NCI-H1092 (cell line): Measurements from ENCODE around the gene POP5.
"Not testable (repeated sequence)": the region's sequence is repeated elsewhere in the genome, so short reads cannot be mapped to it uniquely, and the experiment has no call there.

ENCODE experiments used
- DNase-seq: peaks from one replicate; lab custom pipeline; 2025; lab: John Stamatoyannopoulos, UW

Gene POP5, protein sequence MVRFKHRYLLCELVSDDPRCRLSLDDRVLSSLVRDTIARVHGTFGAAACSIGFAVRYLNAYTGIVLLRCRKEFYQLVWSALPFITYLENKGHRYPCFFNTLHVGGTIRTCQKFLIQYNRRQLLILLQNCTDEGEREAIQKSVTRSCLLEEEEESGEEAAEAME

DNA sequence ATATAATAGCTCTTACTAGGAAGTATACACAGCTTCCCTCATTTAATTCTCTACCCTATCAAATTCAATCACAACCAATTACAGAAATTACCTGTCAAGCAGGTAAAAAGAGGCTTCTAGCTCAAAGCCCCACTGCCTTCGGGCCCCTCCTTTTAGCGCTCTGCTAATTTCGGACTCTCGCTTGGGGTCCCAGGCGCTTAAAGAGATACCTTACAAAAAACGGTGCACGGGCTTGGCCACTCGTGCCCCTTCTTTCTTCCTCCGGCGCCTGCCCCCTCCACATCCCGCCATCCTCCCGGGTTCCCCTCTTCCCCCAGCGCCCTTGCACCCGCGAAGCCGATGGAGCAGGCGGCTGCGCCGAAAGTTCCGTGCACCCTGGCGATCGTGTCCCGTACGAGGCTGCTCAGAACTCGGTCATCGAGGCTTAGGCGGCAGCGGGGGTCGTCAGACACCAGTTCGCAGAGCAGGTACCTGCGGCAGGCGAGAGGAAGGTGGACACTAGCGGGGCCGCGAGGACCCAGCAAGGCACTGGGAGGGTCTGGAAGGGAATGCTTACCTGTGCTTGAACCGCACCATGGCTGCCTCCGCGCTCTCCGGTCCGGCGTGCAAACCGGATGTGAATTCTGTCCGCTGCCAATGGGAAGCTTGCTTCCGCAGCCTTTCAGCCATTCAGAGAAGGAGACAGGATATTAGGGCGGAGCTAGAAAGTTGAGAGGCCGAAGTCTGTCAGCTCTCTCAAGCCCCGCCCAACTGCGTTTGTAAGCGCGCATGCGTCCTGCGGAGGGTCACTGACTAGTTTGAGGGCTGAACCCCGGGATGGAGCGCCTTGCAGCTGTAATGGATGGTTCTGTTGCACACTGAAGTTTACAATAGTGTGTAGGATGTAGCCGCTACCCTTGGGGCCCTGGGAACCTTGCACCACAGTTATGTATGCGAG lies at the start of gene POP5:
Gene POP5, minus strand, starts transcription at position 616 of the 937 bp plus-strand sequence. Its CDS starts 40 bp downstream, at position 576.
- DNase-seq = peak; percentile 95

DNA sequence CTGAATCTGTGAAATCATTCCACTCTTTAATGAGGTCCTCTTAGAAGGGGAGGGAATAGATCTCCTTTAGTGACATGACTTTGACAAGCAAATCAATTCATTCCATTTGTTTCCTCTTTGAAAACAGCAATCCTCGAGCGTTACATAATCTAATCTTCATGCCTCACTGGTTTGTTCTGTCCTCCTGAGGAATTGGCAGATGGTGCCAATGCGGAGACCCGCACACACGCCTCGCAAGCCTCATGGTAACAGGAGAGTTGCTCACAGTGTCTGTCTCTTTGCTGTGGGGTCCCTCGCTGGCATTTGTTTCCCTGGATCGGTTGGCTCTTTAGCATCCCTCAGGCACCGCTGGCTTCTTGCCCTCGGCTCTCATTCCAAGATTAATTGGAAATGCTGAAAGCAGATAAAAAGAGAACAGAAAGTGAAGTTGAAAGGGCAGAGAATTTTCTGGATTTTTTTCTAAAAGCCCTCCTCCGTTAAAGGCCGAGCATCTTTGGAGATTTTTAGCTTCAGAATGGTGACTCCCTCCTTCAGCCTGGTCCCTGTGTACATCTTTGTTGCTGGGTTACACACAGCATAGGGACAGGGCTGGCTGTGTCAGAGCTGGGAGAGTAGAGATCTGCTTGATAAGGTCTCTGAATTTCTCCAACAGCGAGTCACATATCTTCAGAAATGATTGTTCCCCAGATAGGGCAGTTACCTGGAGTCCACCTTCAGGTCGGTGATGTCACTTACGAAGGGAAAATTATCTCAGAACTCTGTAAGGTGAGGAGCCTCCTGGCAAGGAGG lies 49.1 kb upstream of the POP5 start:
- no peak for DNase-seq

DNA sequence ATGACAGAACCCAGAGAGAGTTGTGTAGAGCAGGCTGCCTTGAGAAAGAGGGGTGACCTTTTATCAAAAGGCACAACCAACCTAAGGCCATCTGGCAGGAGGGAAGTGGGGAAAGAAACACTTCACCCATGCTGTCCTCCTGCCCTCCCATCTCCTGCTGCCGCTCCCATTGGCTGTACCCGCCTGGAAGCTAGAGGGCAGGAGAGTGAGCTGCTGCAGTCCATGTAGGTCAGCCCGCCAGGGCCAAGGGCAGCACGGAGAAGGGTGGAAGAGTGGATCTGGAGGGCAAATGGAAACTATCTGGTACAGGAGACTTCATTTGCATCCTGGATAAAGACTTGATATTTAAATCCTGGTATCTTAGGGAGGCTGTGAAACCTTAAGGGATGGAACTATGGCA lies 47.7 kb upstream of the POP5 start:
- no peak for DNase-seq

DNA sequence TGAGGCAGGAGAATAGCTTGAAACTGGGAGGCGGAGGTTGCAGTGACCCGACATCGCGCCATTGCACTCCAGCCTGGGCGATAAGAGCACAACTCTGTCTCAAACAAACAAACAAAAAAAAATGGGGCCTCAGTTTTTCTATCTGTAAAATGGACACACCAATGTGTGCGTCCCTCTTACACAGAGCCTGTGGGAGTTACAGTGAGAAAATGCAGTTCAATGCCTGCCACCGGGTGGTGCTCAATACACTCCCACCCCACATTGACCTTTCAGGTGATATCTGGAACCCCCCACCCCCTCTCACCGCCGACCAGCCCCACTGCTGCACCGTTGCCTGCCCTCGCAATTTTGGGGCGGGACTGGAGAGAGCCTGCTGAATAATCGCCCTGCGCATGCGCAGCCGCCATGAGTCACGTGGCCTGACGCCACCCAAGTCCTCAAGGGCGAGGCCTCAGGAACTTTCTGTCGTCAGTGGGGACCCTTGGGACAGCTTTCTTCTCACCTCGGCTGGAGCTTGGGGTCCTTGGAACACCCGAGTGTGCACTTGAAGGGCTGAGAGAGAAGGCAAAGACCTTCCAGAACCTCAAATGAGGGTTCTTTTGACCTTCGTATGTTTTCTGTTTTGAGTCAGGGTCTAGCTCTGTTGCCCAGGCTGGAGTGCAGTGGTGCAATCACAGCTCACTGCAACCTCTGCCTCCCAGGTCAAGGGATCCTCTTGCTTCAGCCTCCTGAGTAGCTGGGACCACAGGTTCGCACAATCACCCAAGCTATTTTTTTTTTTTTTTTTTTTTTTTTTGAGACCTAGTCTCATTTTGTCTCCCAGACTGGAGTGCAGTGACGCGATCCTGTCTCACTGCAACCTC lies 44.6 kb upstream of the POP5 start:
- DNase-seq = no peak

DNA sequence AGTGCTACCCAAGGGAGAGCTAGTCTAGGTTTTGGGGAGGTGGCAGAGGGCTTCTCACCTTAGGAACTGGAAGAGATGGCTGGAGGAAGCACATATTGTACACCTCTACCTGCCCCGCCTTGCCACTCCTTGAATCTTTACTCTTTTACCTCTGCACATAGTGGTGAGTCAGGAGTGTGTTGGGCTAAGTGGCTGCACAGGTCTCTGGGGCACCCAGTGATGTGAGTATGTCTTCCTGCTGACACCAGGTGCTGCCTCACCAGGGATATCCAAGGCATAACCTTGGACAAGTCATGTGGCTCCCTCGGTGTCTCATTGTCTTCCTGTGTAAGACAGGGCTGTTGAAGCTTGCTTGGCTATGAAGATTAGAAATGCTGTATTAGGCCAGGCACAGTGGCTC lies 39.4 kb upstream of the POP5 start:
- no peak for DNase-seq

DNA sequence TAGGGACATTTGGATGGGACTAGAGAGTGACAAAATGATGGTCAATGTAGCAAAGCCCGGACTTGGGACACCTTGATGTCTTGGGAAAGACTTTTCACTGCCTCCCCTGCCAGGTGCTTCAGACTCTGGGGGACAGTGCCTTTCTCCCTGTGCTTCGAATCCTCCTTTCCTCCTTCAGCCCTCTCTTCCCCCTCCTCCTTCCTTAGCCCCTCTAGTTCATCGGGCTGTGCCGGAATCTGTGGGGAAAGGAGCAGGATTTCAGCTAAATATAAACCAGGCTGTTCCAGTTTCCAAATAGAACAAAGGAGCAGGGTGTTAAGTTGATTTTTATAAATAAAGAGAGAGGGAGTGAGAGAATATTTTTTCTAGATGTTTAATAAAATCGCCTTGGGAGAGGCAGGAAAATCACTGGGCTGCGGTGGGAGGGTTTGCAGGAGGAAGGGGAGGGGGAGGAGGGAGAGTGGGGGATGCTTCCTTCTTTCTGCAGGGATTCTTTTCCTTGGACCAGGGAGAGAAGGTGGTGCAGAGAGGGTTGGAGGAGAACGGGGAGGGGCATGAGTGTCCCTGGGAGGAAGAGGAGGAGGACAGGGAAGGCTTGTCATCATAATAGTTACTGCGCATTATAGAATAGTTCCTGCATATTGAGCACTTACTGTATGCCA lies 37.9 kb upstream of the POP5 start:
- no peak for DNase-seq

DNA sequence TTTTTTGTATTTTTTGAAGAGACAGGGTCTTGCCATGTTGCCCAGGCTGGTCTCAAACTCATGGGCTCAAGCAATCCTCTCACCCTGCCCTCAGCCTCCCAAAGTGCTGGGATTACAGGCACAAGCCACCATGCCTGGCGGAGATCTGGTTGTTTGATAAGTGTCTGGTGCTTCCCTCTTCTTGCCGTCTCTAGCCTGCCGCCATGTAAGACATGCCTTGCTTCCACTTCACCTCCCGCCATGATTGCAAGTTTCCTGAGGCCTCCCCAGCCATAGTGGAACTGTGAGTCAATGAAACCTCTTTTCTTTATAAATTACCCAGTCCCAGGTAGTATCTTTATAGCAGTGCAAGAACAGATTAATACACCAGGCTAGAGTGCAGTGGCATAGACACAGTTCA lies 36.6 kb upstream of the POP5 start:
- not testable (repeated sequence) for DNase-seq

DNA sequence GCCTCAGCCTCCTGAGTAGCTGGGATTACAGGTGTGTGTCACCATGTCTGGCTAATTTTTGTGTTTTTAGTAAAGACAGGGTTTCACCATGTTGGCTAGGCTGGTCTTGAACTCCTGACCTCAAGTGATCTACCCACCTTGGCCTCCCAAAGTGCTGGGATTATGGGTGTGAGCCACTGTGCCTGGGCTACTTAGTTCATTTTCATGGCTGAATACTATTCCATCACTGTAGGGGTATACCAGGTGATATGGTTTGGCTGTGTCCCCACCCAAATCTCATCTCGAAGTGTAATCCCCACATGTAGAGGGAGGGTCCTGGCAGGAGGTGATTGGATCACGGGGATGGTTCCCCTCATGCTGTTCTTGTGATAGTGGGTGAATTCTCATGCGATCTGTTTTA lies 36.0 kb upstream of the POP5 start:
- DNase-seq = not testable (repeated sequence)

DNA sequence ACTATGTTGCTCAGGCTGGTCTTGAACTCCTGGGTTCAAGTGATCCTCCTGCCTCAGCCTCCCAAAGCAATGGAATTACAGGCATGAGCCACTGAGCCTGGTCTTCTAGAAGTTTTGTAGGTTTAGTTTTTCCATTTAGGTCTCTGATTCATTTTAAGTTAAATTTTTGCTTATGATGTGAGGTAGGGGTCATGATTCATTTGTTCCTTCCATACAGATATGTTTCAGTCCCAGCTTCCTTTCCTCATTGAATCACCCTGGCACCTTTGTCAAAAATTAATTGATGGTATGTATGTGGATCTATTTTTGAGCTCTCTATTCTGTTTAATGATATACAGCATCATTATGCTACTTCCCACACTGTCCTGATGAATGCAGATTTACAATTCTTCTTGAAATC lies 33.6 kb upstream of the POP5 start:
- no peak for DNase-seq

DNA sequence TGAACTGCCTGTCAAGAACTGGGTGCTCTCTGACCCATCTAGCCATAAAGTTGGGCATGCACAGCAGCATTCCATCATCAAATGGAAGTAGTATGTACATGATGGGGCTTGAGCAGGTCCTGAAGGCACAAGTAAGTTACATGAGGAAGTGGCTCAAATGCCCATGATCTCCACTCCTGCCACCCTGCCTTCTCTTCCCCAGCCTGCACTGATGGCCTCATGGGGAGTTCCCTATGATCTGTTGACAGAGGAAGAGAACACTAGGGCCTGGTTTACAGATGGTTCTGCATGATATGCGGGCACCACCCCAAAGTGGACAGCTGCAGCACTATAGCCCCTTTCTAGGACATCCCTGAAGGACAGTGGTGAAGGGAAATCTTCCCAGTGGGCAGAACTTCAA lies 30.3 kb upstream of the POP5 start:
- DNase-seq = not testable (repeated sequence)

DNA sequence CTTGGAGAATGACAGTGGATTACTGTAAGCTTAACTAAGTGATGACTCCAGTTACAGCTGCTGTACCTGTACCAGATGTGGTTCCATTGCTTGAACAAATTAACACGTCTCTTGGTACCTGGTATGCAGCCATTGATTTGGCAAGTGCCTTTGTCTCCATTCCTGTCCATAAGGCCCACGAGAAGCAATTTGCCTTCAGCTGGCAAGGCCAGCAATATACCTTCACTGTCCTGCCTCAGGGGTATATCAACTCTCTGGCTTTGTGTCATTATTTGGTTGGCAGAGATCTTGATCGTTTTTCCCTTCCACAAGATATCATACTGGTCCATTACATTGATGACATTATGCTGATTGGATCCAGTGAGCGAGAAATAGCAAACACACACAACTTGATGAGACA lies 29.4 kb upstream of the POP5 start:
- DNase-seq = no peak

DNA sequence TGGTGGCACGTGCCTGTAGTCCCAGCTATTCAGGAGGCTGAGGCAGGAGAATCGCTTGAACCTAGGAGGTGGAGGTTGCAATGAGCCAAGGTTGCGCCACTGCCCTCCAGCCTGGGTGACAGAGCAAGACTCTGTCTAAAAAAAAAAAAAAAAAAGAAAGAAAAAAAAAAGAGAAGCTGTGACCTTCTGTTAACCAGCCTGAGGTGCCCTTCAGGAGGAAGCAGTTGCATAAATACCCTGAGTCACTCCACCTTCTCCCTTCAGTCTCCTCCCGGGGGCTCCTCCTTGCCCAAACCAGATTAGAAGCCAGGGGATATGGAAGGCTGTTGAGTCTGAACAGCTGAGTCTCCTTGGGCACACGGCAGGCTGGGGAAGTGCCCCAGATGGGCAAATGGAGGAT lies 21.2 kb upstream of the POP5 start:
- DNase-seq = not testable (repeated sequence)

DNA sequence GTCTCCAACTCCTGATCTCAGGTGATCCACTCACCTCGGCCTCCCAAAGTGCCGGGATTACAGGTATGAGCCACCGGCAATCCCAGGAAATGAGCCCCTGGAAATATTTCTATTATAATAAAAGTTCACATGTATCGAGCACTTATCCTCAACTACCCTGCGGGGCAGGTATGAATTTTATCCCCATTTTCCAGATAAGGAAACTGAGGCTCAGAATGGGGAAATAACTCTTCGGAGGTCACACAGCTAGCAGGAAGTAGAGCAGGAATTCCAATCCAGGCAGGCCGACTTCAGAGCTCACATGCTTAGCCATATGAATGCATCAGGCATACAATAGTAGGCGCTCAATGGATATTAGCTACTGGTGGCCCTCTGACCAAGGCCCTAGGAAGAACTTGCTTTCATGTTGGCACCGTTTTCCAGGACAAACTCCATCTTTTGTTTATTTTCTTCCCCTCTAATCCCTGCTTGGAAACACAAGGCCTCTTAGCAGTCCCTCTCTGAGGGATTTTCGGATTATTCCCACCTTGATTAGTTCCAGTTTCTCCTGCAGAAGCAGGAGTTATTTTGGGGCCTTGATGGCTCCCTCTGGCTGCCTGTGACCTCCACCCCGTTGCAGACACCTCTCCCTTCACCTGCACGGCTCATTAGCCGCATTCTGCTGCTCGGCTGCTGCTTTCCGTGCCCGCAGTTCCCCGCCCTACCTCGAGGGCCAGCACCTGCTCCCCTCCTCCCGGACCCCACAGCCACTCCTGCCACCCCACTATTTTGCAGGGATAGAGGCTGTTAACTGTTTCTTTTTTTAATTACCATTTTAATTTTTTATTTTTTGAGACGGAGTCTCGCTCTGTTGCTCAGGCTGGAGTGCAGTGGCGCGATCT lies 18.7 kb upstream of the POP5 start:
- DNase-seq = no peak

DNA sequence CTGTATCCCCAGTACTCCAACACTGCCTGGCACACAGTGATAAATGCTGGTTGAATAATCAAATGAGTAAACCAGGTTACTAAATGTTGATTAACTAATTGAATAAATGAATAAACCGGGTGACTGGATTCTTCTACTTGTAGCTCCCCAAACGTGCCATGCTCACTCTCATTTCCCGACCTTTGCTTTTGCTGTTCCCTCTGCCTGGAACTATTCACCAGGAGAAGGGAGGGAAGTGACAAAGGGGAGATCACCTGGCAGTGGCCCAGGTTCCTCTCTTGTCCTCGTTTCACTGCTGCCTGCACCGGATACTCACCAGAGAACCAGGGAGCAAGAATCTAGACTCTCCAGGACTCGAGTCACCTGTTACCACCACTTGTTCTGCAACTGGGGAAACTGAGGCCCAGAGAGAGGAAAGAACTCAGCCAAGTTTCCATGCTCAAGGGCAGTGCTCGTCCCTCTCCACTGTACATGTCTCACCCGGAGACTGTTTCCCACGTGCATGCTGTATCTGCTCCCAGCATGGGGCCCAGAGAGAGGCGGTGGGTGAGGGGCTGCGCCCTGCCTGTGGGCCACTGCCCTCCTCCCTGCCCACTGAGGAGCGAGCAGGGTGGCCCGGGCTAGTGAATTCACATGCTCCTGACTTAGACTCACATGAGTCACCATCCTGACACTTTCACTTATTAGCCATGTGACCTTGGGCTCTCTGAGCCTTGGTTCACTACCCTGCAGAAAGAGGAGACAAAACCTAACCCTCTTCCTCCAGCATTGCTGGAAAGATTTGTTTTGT lies 17.7 kb upstream of the POP5 start:
- no peak for DNase-seq

DNA sequence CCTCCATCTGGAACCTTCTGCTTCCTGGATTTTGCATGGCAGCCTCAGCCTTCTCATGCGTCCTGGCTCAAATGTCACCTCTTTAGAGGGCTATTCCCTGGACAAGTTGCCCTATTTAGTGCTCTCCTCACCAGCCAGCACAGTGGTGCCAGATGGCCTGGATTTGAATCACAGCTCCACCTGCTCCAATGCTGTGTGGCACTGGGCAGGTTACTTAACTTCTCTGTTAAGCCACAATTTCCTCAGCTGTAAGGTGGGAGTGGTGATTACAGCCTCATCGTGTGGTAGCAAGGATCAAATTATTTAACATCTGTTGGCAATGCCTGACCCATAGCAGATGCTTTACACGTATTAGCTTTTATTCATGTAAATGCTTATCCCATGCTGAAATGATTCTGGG lies 16.7 kb upstream of the POP5 start:
- DNase-seq = no peak

DNA sequence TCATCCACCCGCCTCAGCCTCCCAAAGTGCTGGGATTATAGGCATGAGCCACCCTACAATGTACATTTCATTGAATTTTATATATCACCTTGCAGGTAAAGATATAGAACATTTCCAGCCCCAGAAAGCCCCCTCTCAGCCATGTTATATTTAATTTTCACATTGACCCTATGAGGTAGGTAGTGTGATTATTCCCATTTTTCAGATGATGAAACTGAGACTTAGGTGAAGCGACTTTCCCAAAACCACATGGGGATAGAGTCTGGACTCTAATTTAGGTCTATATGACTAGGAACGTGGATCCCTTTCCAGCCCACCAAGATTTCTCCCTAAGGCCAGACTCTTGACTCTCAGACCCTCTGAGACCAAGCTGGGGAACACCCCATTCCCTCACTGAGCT lies 15.7 kb upstream of the POP5 start:
- no peak for DNase-seq

DNA sequence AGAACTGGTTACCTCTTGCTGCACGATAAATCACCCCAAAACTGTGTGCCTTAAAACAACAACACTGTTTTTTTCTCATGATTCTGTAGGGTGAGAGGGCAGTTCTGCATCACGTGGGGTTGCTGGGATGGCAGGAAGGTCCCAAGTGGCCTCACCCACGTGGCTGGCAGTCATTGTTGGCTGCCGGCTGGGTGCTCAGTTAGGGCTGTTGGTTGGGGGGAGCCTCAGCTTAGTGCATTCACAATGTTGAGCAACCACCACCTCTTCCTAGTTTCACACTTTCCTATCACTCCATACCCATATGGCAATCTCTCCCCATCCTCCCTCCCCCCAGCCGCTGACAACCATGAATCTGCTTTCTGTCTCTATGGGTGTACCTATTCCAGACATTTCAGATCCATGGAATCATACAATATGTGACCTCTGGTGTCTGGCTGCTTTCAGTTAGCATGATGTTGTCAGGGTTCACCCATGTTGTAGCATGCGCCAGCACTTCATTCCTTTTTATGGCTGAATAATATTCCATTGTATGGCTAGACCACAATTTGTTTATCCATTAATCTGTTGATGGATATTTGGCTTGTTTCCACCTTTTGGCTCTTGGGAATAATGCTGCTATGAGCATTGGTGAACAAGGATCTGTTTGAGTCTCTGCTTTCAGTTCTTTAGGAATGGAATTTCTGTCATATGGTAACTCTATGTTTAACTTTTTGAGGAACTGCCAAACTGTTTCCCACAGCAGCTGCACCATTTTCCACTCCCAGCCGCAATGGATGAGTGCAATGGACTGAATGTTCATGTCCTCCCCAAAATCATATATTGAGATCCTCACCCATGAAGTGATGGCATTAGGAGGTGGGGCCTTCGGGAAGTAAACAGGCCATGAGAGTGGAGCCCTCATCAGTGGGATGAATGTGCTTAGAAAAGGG lies 11.2 kb upstream of the POP5 start:
- DNase-seq = no peak

DNA sequence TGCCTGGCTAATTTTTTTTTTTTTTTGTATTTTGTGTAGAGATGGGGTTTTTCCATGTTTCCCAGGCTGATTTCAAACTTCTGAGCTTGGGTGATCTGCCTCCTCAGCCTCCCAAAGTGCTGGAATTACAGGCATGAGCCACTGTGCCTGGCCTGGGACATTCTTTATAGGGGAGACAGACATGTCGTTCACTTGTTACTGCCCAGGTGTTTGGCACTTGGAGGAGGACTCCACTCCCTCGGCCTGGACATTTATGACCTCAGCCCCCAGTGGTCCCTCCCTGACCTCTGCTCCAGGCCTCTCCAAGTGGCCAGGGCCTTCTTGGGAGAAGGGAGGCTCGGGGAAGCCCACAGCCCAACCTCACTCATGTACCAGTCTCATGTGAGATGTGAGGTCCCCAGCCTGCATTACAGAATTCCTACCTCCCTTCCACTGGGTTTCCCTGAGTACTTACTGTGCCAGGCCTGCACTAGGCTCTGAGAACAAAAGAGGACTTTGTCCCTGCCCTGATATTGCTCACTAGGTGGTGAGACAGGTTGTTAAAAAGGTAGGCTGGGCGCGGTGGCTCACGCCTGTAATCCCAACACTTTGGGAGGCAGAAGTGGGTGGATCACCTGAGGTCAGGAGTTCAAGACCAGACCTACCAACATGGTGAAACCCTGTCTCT lies 9.7 kb upstream of the POP5 start:
- DNase-seq = no peak
